ENCODE measurements around the gene GTF2F2.

GTF2F2 gene

DNA sequence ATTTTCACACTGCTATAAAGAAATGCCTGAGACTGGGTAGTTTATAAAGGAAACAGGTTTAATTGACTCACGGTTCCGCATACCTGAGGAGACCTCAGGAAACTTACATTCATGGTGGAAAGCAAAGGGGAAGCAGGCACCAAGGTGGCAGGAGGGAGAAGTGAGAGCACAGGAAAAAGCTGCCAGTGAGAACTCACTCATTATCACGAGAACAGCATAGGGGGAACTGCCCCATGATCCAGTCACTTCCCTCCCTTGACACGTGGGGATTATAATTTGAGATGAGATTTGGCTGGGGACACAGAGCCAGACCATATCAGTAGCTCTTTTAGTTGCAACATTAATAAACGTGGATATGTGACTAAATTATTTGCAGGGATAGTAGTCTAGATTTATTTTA lies 84.8 kb downstream of the GTF2F2 start:
- Histone ChIP-seq H4K91ac (ENCODE audit: low read depth, low read length, poor library complexity) (no peak overlapping the region), H3K23ac (ENCODE audit: low read depth, low read length, poor library complexity) (no peak overlapping the region), H3K4me3 (ENCODE audit: low read length in 2 of 2) (no peak overlapping the region), H3K18ac (ENCODE audit: low read length) (no peak overlapping the region), H2BK15ac (ENCODE audit: low read length) (no peak overlapping the region), H3K79me1 (ENCODE audit: low read depth, low read length) (peaks cover 2% of the 10 kb centered on the region), H2AFZ (ENCODE audit: low read length) (no peak overlapping the region), H3K36me3 (replicated peaks in 1 of 2; ENCODE audit: control insufficient read depth in 2 of 2, insufficient read depth in 2 of 2, low read length in 2 of 2) (peaks cover 3 to 32% of the 10 kb centered on the region in 2 donors), H3K4me1 (ENCODE audit: control insufficient read depth in 2 of 2, insufficient read depth in 1 of 2, low read depth in 1 of 2, low read length in 2 of 2) (peaks cover 0 to 3% of the 10 kb centered on the region in 2 donors), H2AK5ac (ENCODE audit: low read depth, low read length) (no peak overlapping the region), H3K14ac (ENCODE audit: low read length) (no peak overlapping the region), H4K8ac (ENCODE audit: low read depth, low read length) (no peak overlapping the region), H3K9me3 (replicated peaks in 1 of 2; ENCODE audit: control insufficient read depth in 2 of 2, insufficient read depth in 1 of 2, low read depth in 1 of 2, low read length in 2 of 2) (no peaks in the 10 kb centered on the region), H2BK5ac (ENCODE audit: low read length) (no peak overlapping the region), H3K27ac (replicated peaks; ENCODE audit: low read length) (no peak overlapping the region), H2BK12ac (ENCODE audit: low read length) (no peak overlapping the region), H2BK120ac (ENCODE audit: low read depth, low read length) (no peak overlapping the region), H3K4me2 (ENCODE audit: insufficient read depth, low read length, poor library complexity, severe bottlenecking) (no peak overlapping the region), H3K27me3 (ENCODE audit: control insufficient read depth in 3 of 3, insufficient read depth in 3 of 3, low read depth in 1 of 3, low read length in 3 of 3) (no peaks in the 10 kb centered on the region), H3K9ac (ENCODE audit: low read depth, low read length, poor library complexity) (no peak overlapping the region), H3K4ac (ENCODE audit: low read length) (no peak overlapping the region)
- DNase-seq (ENCODE audit: low spot score): no peak
- WGBS, 2 donors (ENCODE audit: extremely low coverage in 2 of 2, insufficient read length in 2 of 2, insufficient replicate concordance in 1 of 2): no CpG with 5 or more reads among the region's 5 CpGs

DNA sequence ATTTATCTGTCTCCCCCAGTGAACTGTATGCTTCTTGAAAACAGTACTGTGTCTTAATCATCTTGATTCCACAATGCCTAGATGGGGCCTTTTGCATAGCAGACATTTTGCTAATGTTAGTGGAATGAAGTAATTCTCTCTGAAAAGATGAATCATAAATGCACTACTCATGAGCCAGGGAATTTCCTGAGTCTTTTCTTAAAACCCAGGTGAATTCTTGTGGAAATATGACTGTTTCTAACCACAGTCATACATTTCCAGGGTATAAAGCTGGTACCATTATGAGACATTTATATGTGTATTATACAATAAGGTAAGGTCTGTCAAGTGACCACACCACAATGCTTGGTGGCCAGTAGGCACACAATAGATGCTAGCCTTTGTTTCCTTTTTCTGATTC lies 86.0 kb downstream of the GTF2F2 start:
- Histone ChIP-seq H3K36me3 (replicated peaks in 1 of 2; ENCODE audit: control insufficient read depth in 2 of 2, insufficient read depth in 2 of 2, low read length in 2 of 2) (peaks cover 4 to 41% of the 10 kb centered on the region in 2 donors), H3K4ac (ENCODE audit: low read length) (no peak overlapping the region), H3K14ac (ENCODE audit: low read length) (no peak overlapping the region), H2BK120ac (ENCODE audit: low read depth, low read length) (no peak overlapping the region), H3K23ac (ENCODE audit: low read depth, low read length, poor library complexity) (no peak overlapping the region), H4K91ac (ENCODE audit: low read depth, low read length, poor library complexity) (no peak overlapping the region), H3K4me2 (ENCODE audit: insufficient read depth, low read length, poor library complexity, severe bottlenecking) (no peak overlapping the region), H3K18ac (ENCODE audit: low read length) (no peak overlapping the region), H2AK5ac (ENCODE audit: low read depth, low read length) (no peak overlapping the region), H4K8ac (ENCODE audit: low read depth, low read length) (no peak overlapping the region), H2AFZ (ENCODE audit: low read length) (no peak overlapping the region), H3K79me1 (ENCODE audit: low read depth, low read length) (peaks cover 2% of the 10 kb centered on the region), H2BK5ac (ENCODE audit: low read length) (no peak overlapping the region), H2BK12ac (ENCODE audit: low read length) (no peak overlapping the region), H3K27ac (replicated peaks; ENCODE audit: low read length) (no peak overlapping the region), H3K9me3 (replicated peaks in 1 of 2; ENCODE audit: control insufficient read depth in 2 of 2, insufficient read depth in 1 of 2, low read depth in 1 of 2, low read length in 2 of 2) (no peaks in the 10 kb centered on the region), H3K4me1 (ENCODE audit: control insufficient read depth in 2 of 2, insufficient read depth in 1 of 2, low read depth in 1 of 2, low read length in 2 of 2) (peaks cover 0 to 3% of the 10 kb centered on the region in 2 donors), H3K9ac (ENCODE audit: low read depth, low read length, poor library complexity) (no peak overlapping the region), H2BK15ac (ENCODE audit: low read length) (no peak overlapping the region), H3K4me3 (ENCODE audit: low read length in 2 of 2) (no peak overlapping the region), H3K27me3 (ENCODE audit: control insufficient read depth in 3 of 3, insufficient read depth in 3 of 3, low read depth in 1 of 3, low read length in 3 of 3) (no peaks in the 10 kb centered on the region)
- DNase-seq (ENCODE audit: low spot score): no peak

DNA sequence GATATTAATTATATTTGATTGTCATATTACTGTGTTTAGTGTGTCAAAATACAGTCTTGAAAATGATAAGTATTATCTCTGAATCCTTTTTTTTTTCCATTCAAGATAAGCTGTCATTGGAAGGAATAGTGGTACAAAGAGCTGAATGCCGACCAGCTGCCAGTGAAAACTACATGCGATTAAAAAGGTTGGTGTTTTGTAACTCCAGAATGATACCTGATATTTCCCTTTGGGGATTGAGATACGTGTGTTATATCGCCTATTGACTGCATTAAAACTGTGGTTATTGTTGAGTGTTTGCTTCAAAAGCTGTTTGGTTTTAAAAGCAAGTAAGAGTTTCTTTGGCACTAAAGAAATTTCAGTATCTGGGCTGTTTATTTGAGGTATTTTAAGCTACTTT lies 87.0 kb downstream of the GTF2F2 start:
- WGBS, 2 donors (ENCODE audit: extremely low coverage in 2 of 2, insufficient read length in 2 of 2, insufficient replicate concordance in 1 of 2): no CpG with 5 or more reads among the region's 4 CpGs
- H3K79me1 ChIP-seq (ENCODE audit: low read depth, low read length): no peaks in the 10 kb centered on the region
- H4K8ac ChIP-seq (ENCODE audit: low read depth, low read length): no peak overlapping the region
- no peaks in the 10 kb centered on the region for H3K27me3 ChIP-seq (ENCODE audit: control insufficient read depth in 3 of 3, insufficient read depth in 3 of 3, low read depth in 1 of 3, low read length in 3 of 3)
- H2BK15ac ChIP-seq (ENCODE audit: low read length): no peak overlapping the region
- no peak overlapping the region for H2BK5ac ChIP-seq (ENCODE audit: low read length)
- no peaks in the 10 kb centered on the region for H3K9me3 ChIP-seq (replicated peaks in 1 of 2; ENCODE audit: control insufficient read depth in 2 of 2, insufficient read depth in 1 of 2, low read depth in 1 of 2, low read length in 2 of 2)
- H3K14ac ChIP-seq (ENCODE audit: low read length): no peak overlapping the region
- no peak overlapping the region for H3K23ac ChIP-seq (ENCODE audit: low read depth, low read length, poor library complexity)
- no peak overlapping the region for H2BK12ac ChIP-seq (ENCODE audit: low read length)
- no peak overlapping the region for H2AFZ ChIP-seq (ENCODE audit: low read length)
- H3K4me2 ChIP-seq (ENCODE audit: insufficient read depth, low read length, poor library complexity, severe bottlenecking): no peak overlapping the region
- DNase-seq (ENCODE audit: low spot score): no peak
- H2AK5ac ChIP-seq (ENCODE audit: low read depth, low read length): no peak overlapping the region
- H3K4ac ChIP-seq (ENCODE audit: low read length): no peak overlapping the region
- no peak overlapping the region for H3K9ac ChIP-seq (ENCODE audit: low read depth, low read length, poor library complexity)
- H3K4me1 ChIP-seq (ENCODE audit: control insufficient read depth in 2 of 2, insufficient read depth in 1 of 2, low read depth in 1 of 2, low read length in 2 of 2): peaks cover 0 to 3% of the 10 kb centered on the region in 2 donors
- H3K18ac ChIP-seq (ENCODE audit: low read length): no peak overlapping the region
- peaks cover 4 to 35% of the 10 kb centered on the region in 2 donors for H3K36me3 ChIP-seq (replicated peaks in 1 of 2; ENCODE audit: control insufficient read depth in 2 of 2, insufficient read depth in 2 of 2, low read length in 2 of 2)
- no peak overlapping the region for H2BK120ac ChIP-seq (ENCODE audit: low read depth, low read length)
- H3K27ac ChIP-seq (replicated peaks; ENCODE audit: low read length): no peak overlapping the region
- no peak overlapping the region for H4K91ac ChIP-seq (ENCODE audit: low read depth, low read length, poor library complexity)
- H3K4me3 ChIP-seq (ENCODE audit: low read length in 2 of 2): no peak overlapping the region

DNA sequence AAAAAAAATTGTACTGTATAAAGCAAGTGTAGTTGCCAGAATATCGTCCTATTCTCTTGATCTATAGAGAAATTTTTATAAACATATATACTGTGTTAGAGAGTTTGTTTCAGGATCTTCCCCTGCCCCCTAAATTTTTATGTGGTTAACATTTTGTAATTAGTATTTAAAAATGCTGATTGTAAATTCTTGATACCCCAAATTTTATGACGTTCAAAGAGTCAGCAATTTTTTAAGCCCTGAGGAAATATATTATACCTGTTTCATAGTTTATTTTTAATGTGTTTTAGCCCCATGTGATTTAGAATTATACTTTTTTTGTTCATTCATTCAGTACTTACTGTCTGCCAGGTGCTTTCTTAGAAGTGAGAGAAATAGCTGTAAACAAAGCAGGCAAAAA lies 87.8 kb downstream of the GTF2F2 start:
- Histone ChIP-seq H3K79me1 (ENCODE audit: low read depth, low read length) (no peaks in the 10 kb centered on the region), H3K4ac (ENCODE audit: low read length) (no peak overlapping the region), H3K4me2 (ENCODE audit: insufficient read depth, low read length, poor library complexity, severe bottlenecking) (no peak overlapping the region), H2AK5ac (ENCODE audit: low read depth, low read length) (no peak overlapping the region), H3K18ac (ENCODE audit: low read length) (no peak overlapping the region), H2AFZ (ENCODE audit: low read length) (no peak overlapping the region), H3K23ac (ENCODE audit: low read depth, low read length, poor library complexity) (no peak overlapping the region), H3K4me3 (ENCODE audit: low read length in 2 of 2) (no peak overlapping the region), H3K27ac (replicated peaks; ENCODE audit: low read length) (no peak overlapping the region), H3K9ac (ENCODE audit: low read depth, low read length, poor library complexity) (no peak overlapping the region), H2BK12ac (ENCODE audit: low read length) (no peak overlapping the region), H3K14ac (ENCODE audit: low read length) (no peak overlapping the region), H3K36me3 (replicated peaks in 1 of 2; ENCODE audit: control insufficient read depth in 2 of 2, insufficient read depth in 2 of 2, low read length in 2 of 2) (peaks cover 4 to 35% of the 10 kb centered on the region in 2 donors), H2BK120ac (ENCODE audit: low read depth, low read length) (no peak overlapping the region), H4K8ac (ENCODE audit: low read depth, low read length) (no peak overlapping the region), H3K4me1 (ENCODE audit: control insufficient read depth in 2 of 2, insufficient read depth in 1 of 2, low read depth in 1 of 2, low read length in 2 of 2) (peaks cover 0 to 3% of the 10 kb centered on the region in 2 donors), H2BK5ac (ENCODE audit: low read length) (no peak overlapping the region), H3K9me3 (replicated peaks in 1 of 2; ENCODE audit: control insufficient read depth in 2 of 2, insufficient read depth in 1 of 2, low read depth in 1 of 2, low read length in 2 of 2) (no peaks in the 10 kb centered on the region), H2BK15ac (ENCODE audit: low read length) (no peak overlapping the region), H4K91ac (ENCODE audit: low read depth, low read length, poor library complexity) (no peak overlapping the region), H3K27me3 (ENCODE audit: control insufficient read depth in 3 of 3, insufficient read depth in 3 of 3, low read depth in 1 of 3, low read length in 3 of 3) (no peaks in the 10 kb centered on the region)
- WGBS, 2 donors (ENCODE audit: extremely low coverage in 2 of 2, insufficient read length in 2 of 2, insufficient replicate concordance in 1 of 2): no CpG with 5 or more reads among the region's 2 CpGs
- DNase-seq (ENCODE audit: low spot score): no peak
